PC-3 (cell line): ENCODE data around the gene EPN2. TPM values are rescaled to one million over a fixed set of nuclear protein-coding genes. Genes with fewer than 3 reads are reported as not detected.

Source experiments
- ATAC-seq: fragments of 200-7000 bp; cut with Tn5 transposase; 2 replicates; pipeline ENCODE4 v1.9.1; 2020; ENCODE audit warnings: mild to moderate bottlenecking, moderate library complexity
- BruUV-seq: library from RNA; stranded (reverse); fragments of 400-500 nt; replicated peaks from 2 replicates; lab custom pipeline; 2021; lab: Mats Ljungman, UMichigan
- CTCF ChIA-PET: fragments of 300-600 bp; sonication (Branson Sonifier 250); formaldehyde crosslinking; loops from one replicate; lab custom pipeline; 2022; ENCODE audit warnings: antibody characterized with exemption; lab: Charles Lee
- POLR2A ChIA-PET: fragments of 300-600 bp; sonication (Branson Sonifier 250); formaldehyde crosslinking; loops from one replicate; lab custom pipeline; 2022; ENCODE audit warnings: antibody characterized with exemption; ENCODE audit not compliant: unreplicated experiment; lab: Charles Lee
- DNase-seq: peaks from one replicate; pipeline ENCODE4 v3.0.0-alpha.2; 2015
- H2AFZ ChIP-seq: fragments of 300-600 bp; sonication (generic); 2 replicates; pipeline ENCODE4 v1.6.0; 2016; ENCODE audit warnings: antibody characterized with exemption, low read length
- H3F3A ChIP-seq: fragments of 300-600 bp; sonication (generic); one replicate; pipeline ENCODE4 v1.6.0; 2017; ENCODE audit warnings: antibody characterized with exemption, low read length, control low read depth, mild to moderate bottlenecking; ENCODE audit not compliant: unreplicated experiment
- H3K27ac ChIP-seq: fragments of 300-600 bp; sonication (generic); 2 replicates; pipeline ENCODE4 v1.5.1; 2016; ENCODE audit warnings: mild to moderate bottlenecking, low read length
- H3K27me3 ChIP-seq: fragments of 300-600 bp; sonication (generic); 2 replicates; pipeline ENCODE4 v1.6.1; 2016; ENCODE audit warnings: low read length, mixed read lengths
- H3K36me3 ChIP-seq: fragments of 300-600 bp; sonication (generic); 2 replicates; pipeline ENCODE4 v1.6.1; 2016; ENCODE audit warnings: low read depth, mixed run types, low read length, mixed read lengths
- H3K4me1 ChIP-seq: fragments of 300-600 bp; sonication (generic); 2 replicates; pipeline ENCODE4 v1.5.1; 2016; ENCODE audit warnings: low read length; ENCODE audit not compliant: insufficient read depth
- H3K4me2 ChIP-seq: fragments of 300-600 bp; sonication (generic); 2 replicates; pipeline ENCODE4 v1.6.0; 2016; ENCODE audit warnings: low read length
- H3K4me3 ChIP-seq: fragments of 300-600 bp; sonication (generic); 2 replicates; pipeline ENCODE4 v1.5.1; 2016; ENCODE audit warnings: mild to moderate bottlenecking, low read length, mixed read lengths
- H3K79me2 ChIP-seq: fragments of 300-600 bp; sonication (generic); 2 replicates; pipeline ENCODE4 v1.6.1; 2017; ENCODE audit warnings: low read length, mixed read lengths
- H3K9ac ChIP-seq: fragments of 300-600 bp; sonication (generic); 2 replicates; pipeline ENCODE4 v1.6.0; 2016; ENCODE audit warnings: mild to moderate bottlenecking, low read length
- H3K9me2 ChIP-seq: fragments of 300-600 bp; sonication (generic); replicated peaks from 2 replicates; pipeline ENCODE4 v1.6.1; 2016; ENCODE audit warnings: mixed run types, low read length, mixed read lengths
- H3K9me3 ChIP-seq: fragments of 300-600 bp; sonication (generic); 2 replicates; pipeline ENCODE4 v1.6.1; 2016; ENCODE audit warnings: low read length, mixed read lengths
- H4K20me1 ChIP-seq: fragments of 300-600 bp; sonication (generic); 2 replicates; pipeline ENCODE4 v1.6.1; 2016; ENCODE audit warnings: low read length, mixed read lengths
- EZH2 ChIP-seq: fragments of 300-600 bp; sonication (generic); IDR thresholded peaks from one replicate; pipeline ENCODE4 v1.6.1; 2017; ENCODE audit warnings: antibody characterized with exemption, mild to moderate bottlenecking, low read length; ENCODE audit not compliant: unreplicated experiment
- EZH2phosphoT487 ChIP-seq: fragments of 300-600 bp; sonication (generic); IDR thresholded peaks from 2 replicates; pipeline ENCODE4 v1.6.1; 2018; ENCODE audit warnings: mild to moderate bottlenecking, antibody characterized with exemption, low read length, borderline replicate concordance
- intact Hi-C: fragments of 100-400 bp; cut with micrococcal nuclease; formaldehyde crosslinking; loops from 2 replicates; pipeline ENCODE4 v1.9.0; 2023
- total RNA-seq: library from RNA; depleted of rRNA; stranded (reverse); fragments of >200 nt; gene quantifications from 2 replicates; pipeline ENCODE4 v1.2.3, GENCODE V29; 2014
- TF ChIP-seq, protein P1 (sequence below): fragments of 300-600 bp; sonication (generic); conservative IDR thresholded peaks from 2 replicates; pipeline ENCODE4 v1.5.1; 2017; ENCODE audit warnings: antibody characterized with exemption, low read depth, mild to moderate bottlenecking, low read length

EPN2 gene
- total RNA-seq, 1 experiment from 2014 or later = 46.4 TPM

DNA sequence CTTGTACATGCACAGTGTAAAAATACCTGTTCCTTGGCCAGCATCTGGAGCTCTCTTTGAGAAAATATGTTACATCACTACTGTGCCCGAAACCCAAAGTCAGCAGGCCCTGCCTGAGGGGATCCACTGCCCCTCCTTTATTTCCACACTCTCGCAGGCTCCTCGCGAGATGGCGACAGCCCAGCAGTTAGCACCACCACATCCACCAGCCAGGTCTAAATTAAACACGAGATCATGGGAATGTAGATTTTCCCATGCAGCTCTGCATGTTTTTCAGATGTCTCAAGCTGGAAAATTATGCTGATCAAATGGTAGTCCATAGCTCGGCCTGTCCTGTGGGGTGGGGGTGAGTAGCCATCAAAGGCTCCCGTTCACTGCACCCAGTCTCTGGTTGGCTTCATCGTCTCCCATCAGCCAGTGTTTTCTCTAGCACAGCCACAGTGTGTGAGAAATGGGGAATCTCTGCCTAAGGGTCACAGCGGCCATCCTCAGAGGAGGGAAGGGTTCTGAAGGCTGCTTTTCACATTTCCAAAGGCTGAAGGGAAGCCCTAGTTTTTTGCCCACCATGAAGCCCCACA lies 34.7 kb downstream of the EPN2 start:
- CTCF ChIA-PET = no interaction called here
- no peak overlapping the region for H3K9ac ChIP-seq
- DNase-seq = no peak

DNA sequence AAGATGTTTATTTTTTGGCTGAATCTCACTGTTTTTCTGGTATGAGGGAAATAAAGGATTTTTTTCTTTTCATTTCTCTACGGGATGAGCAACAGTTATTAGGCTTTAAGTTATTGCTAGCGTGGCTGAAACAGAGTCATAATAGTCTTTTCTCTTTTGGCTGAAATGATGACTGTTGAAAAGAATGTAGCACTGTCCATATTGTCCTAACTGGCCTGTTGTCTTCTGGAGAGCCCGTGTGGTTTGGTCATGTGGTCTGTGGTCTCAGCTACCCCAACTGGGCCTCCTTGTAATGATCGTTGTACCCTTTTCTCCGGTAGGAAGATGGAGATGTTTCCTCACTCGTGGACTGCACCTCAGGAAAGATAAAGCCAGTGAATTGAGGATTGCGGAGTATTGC lies 36.6 kb downstream of the EPN2 start:
- TF ChIP-seq, protein P1, sequence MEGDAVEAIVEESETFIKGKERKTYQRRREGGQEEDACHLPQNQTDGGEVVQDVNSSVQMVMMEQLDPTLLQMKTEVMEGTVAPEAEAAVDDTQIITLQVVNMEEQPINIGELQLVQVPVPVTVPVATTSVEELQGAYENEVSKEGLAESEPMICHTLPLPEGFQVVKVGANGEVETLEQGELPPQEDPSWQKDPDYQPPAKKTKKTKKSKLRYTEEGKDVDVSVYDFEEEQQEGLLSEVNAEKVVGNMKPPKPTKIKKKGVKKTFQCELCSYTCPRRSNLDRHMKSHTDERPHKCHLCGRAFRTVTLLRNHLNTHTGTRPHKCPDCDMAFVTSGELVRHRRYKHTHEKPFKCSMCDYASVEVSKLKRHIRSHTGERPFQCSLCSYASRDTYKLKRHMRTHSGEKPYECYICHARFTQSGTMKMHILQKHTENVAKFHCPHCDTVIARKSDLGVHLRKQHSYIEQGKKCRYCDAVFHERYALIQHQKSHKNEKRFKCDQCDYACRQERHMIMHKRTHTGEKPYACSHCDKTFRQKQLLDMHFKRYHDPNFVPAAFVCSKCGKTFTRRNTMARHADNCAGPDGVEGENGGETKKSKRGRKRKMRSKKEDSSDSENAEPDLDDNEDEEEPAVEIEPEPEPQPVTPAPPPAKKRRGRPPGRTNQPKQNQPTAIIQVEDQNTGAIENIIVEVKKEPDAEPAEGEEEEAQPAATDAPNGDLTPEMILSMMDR = no peak
- no peak for TF ChIP-seq EZH2
- no peak for TF ChIP-seq EZH2phosphoT487
- no peaks in the 10 kb centered on the region for H3K27me3 ChIP-seq
- peaks cover 71% of the 10 kb centered on the region for H3K79me2 ChIP-seq
- H4K20me1 ChIP-seq = peaks cover 16% of the 10 kb centered on the region
- intact Hi-C loops = no loop called here
- no peaks in the 10 kb centered on the region for H3F3A ChIP-seq
- DNase-seq (no peak), ATAC-seq (no peak)
- no peak overlapping the region for H3K27ac ChIP-seq
- no peaks in the 10 kb centered on the region for H3K9me3 ChIP-seq
- no TSS peak for BruUV-seq
- no peak overlapping the region for H2AFZ ChIP-seq
- ChIA-PET POLR2A (no interaction called here), CTCF (no interaction called here)
- H3K9ac ChIP-seq = no peak overlapping the region
- H3K4me1 ChIP-seq = 0 out of 2 replicates have a peak, but pooled peaks cover 6% of the 10 kb centered on the region
- H3K4me2 ChIP-seq = no peak overlapping the region
- H3K36me3 ChIP-seq = no peaks in the 10 kb centered on the region; the same call in 1 of the 2 replicates
- no peaks in the 10 kb centered on the region for H3K9me2 ChIP-seq
- H3K4me3 ChIP-seq = no peak overlapping the region

More for the DNA sequence above, 34.7 kb downstream of the EPN2 start:
- H3K4me2 ChIP-seq = no peak overlapping the region
- TF ChIP-seq, protein P1 = no peak
- TF ChIP-seq EZH2phosphoT487 (no peak), EZH2 (no peak)
- H3K9me2 ChIP-seq = no peaks in the 10 kb centered on the region
- H3K27me3 ChIP-seq = no peaks in the 10 kb centered on the region
- ATAC-seq = no peak
- H3K27ac ChIP-seq = no peak overlapping the region
- no peaks in the 10 kb centered on the region for H3K9me3 ChIP-seq
- H3K4me1 ChIP-seq = 0 out of 2 replicates have a peak, but pooled peaks cover 10% of the 10 kb centered on the region
- no TSS peak for BruUV-seq
- H4K20me1 ChIP-seq = peaks cover 16% of the 10 kb centered on the region
- intact Hi-C loops = no loop called here
- H2AFZ ChIP-seq = no peak overlapping the region
- peaks cover 74% of the 10 kb centered on the region for H3K79me2 ChIP-seq
- no peak overlapping the region for H3K4me3 ChIP-seq
- POLR2A ChIA-PET = no interaction called here
- no peaks in the 10 kb centered on the region for H3F3A ChIP-seq
- no peaks in the 10 kb centered on the region; the same call in 1 of the 2 replicates for H3K36me3 ChIP-seq

DNA sequence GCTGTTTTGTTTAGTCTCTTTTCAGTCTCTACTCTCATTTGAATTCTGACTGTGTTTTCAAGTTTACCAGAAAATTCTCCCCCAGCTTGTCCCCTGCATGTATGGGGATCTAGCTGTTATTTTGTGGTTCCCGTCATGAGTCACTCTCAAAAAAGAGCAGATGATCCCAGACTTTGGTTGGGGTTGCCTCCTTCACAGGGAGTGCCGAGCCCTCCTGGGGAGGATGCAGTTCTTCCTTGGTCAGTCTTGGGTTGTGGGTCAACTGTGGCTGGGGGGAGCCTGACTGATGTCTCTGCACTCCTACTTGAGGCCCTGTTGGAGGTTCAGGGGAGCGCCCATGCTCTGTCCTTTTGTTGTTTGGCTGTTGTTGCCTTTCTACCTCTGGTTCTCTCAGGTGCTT lies 37.7 kb downstream of the EPN2 start:
- peaks cover 59% of the 10 kb centered on the region for H3K79me2 ChIP-seq
- H3K27ac ChIP-seq = no peak overlapping the region
- H2AFZ ChIP-seq = no peak overlapping the region
- H3K4me3 ChIP-seq = no peak overlapping the region
- ChIA-PET POLR2A (no interaction called here), CTCF (no interaction called here)
- no peak for DNase-seq
- H3K36me3 ChIP-seq = no peaks in the 10 kb centered on the region; the same call in 1 of the 2 replicates
- H3K9ac ChIP-seq = no peak overlapping the region
- no peaks in the 10 kb centered on the region for H3K9me2 ChIP-seq
- no peak overlapping the region for H3K4me2 ChIP-seq
- no peaks in the 10 kb centered on the region for H3K4me1 ChIP-seq
- peaks cover 8% of the 10 kb centered on the region for H4K20me1 ChIP-seq
- H3K9me3 ChIP-seq = no peaks in the 10 kb centered on the region
- intact Hi-C loops = no loop called here
- BruUV-seq = no TSS peak
- TF ChIP-seq EZH2phosphoT487 (no peak), EZH2 (no peak)
- TF ChIP-seq, protein P1 = no peak
- no peak for ATAC-seq
- H3F3A ChIP-seq = no peaks in the 10 kb centered on the region
- H3K27me3 ChIP-seq = no peaks in the 10 kb centered on the region
